Lung (tissue), 12 donors: ENCODE data around the gene CHMP1B. TPM values are rescaled to one million over a fixed set of nuclear protein-coding genes. Genes with fewer than 3 reads are reported as not detected.

Experiments
- ATAC-seq: fragments of 200-7000 bp; cut with Tn5 transposase; one replicate; pipeline ENCODE4 v1.9.1; 2020; ENCODE audit warnings: moderate number of reproducible peaks; ENCODE audit not compliant: insufficient read depth, low FRiP score
- DNase-seq, 3 donors: peaks; one replicate each; pipeline ENCODE4 v3.0.0-alpha.2; 2013 to 2017
- H3K27ac ChIP-seq, 2 donors: one replicate each; pipeline ENCODE4 v1.5.1; 2013; ENCODE audit warnings: mild to moderate bottlenecking in 2 of 2, moderate library complexity in 2 of 2, control low read depth in 1 of 2, inconsistent platforms in 1 of 2, low read depth in 1 of 2, low read length in 1 of 2
- H3K27me3 ChIP-seq, 3 donors: one replicate each; pipeline ENCODE4 v1.5.1; 2013; ENCODE audit warnings: low read length in 2 of 3; ENCODE audit not compliant: control insufficient read depth in 3 of 3, insufficient read depth in 3 of 3
- H3K36me3 ChIP-seq, 4 donors: one replicate each; pipeline ENCODE4 v1.5.1; 2013; ENCODE audit warnings: low read length in 4 of 4, mild to moderate bottlenecking in 1 of 4, moderate library complexity in 1 of 4; ENCODE audit not compliant: control insufficient read depth in 4 of 4, insufficient read depth in 4 of 4
- H3K4me1 ChIP-seq, 5 donors: one replicate each; pipeline ENCODE4 v1.5.1; 2013; ENCODE audit warnings: low read length in 5 of 5, mild to moderate bottlenecking in 2 of 5, moderate library complexity in 1 of 5; ENCODE audit not compliant: control insufficient read depth in 5 of 5, insufficient read depth in 5 of 5
- H3K4me3 ChIP-seq: one replicate; pipeline ENCODE4 v1.5.1; 2013; ENCODE audit warnings: mild to moderate bottlenecking, control low read depth, moderate library complexity
- H3K9ac ChIP-seq, 2 donors: one replicate each; pipeline ENCODE4 v1.5.1; 2013; ENCODE audit warnings: low read length in 2 of 2, control low read depth in 1 of 2; ENCODE audit not compliant: insufficient read depth in 1 of 2
- H3K9me3 ChIP-seq, 4 donors: one replicate each; pipeline ENCODE4 v1.5.1; 2013; ENCODE audit warnings: low read length in 3 of 4, mild to moderate bottlenecking in 1 of 4, moderate library complexity in 1 of 4; ENCODE audit not compliant: control insufficient read depth in 4 of 4, insufficient read depth in 3 of 4
- WGBS, 2 donors: extraction: QIAGEN DNeasy Blood & Tissue Kit; methylation state at CpG; one replicate each; pipeline ENCODE4 v1.1.7; 2013; 5-methylcytosine and 5-hydroxymethylcytosine counted together
- polyA plus RNA-seq, 2 donors: library from polyadenylated mRNA; stranded (reverse); fragments of 200-250 nt; gene quantifications; one replicate each; pipeline ENCODE4 v1.2.1, GENCODE V29; 2013
- total RNA-seq, 2 donors: library from RNA; depleted of rRNA in 1 of 2; stranded (reverse); fragments of >200 nt in 1 of 2; gene quantifications; one replicate each; pipeline ENCODE4 v1.2.1, GENCODE V29; 2014 to 2021
- TF ChIP-seq, protein P1 (sequence below): IDR thresholded peaks from 2 replicates; pipeline ENCODE4 v1.5.1; 2012; ENCODE audit warnings: mild to moderate bottlenecking; ENCODE audit errors: control extremely low read depth, extremely low read depth
- donor health status: control.
- donor health status: control.
- donor health status: Bipolar disorder and iron deficiency.
- donor health status: healthy.
- donor health status: DM: yes; HTN: yes; CAD: no.

Gene CHMP1B
- total and polyA plus RNA-seq, 4 donors, result 34.6 to 56.2 (median 40.3) TPM

DNA sequence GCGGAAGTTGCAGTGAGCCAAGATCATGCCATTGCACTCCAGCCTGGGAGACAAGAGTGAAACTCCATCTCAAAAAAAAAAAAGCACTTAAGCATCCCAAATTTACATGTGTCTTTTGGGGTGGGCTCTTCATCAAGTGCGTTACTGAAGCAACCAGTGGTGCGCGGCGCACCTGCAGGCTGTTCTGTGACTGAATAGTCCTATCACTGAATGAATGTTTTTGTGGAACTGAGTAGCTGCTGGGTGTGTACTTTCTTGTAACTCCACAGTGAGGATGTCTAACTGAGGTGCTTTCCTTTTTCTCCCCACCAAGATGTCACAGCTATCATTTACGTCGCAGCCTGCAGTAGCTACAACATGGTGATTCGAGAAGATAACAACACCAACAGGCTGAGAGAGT is 17.0 kb downstream of the CHMP1B start:
- Histone ChIP-seq H3K9me3 (no peaks in the 10 kb centered on the region), H3K9ac (no peak overlapping the region), H3K36me3 (no peaks in the 10 kb centered on the region), H3K27me3 (no peaks in the 10 kb centered on the region), H3K4me3 (no peak overlapping the region), H3K27ac (no peak overlapping the region), H3K4me1 (peaks cover 0 to 2% (median 0%) of the 10 kb centered on the region in 5 donors)
- WGBS, 2 donors, result 96% methylated on average over 8 of the region's 8 CpGs
- DNase-seq, result no peak
- TF ChIP-seq, protein P1, sequence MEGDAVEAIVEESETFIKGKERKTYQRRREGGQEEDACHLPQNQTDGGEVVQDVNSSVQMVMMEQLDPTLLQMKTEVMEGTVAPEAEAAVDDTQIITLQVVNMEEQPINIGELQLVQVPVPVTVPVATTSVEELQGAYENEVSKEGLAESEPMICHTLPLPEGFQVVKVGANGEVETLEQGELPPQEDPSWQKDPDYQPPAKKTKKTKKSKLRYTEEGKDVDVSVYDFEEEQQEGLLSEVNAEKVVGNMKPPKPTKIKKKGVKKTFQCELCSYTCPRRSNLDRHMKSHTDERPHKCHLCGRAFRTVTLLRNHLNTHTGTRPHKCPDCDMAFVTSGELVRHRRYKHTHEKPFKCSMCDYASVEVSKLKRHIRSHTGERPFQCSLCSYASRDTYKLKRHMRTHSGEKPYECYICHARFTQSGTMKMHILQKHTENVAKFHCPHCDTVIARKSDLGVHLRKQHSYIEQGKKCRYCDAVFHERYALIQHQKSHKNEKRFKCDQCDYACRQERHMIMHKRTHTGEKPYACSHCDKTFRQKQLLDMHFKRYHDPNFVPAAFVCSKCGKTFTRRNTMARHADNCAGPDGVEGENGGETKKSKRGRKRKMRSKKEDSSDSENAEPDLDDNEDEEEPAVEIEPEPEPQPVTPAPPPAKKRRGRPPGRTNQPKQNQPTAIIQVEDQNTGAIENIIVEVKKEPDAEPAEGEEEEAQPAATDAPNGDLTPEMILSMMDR, result no peak
- no peak for ATAC-seq

DNA sequence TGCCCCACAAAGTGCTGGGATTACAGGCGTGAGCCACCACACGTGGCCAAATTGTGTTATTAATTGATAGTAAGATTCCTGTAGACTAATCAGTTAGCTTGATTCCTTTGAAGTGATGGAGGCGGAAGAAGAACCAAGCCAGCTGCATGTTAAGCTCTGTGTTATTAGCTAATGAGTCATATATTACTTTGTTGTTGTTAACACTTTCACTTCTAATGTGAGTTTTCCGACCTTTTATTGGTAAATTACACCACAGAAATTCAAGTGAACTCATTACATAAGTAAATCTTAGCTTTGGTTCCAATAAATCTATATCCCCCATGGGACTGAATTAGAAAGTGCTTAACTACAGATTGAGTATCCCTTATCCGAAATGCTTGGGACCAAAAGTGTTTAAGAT is 20.3 kb downstream of the CHMP1B start:
- DNase-seq, result no peak
- Histone ChIP-seq H3K27me3 (no peaks in the 10 kb centered on the region), H3K4me3 (no peak overlapping the region), H3K27ac (no peak overlapping the region), H3K36me3 (no peaks in the 10 kb centered on the region), H3K4me1 (peaks cover 0 to 2% (median 0%) of the 10 kb centered on the region in 5 donors), H3K9ac (no peak overlapping the region), H3K9me3 (peaks cover 0 to 3% (median 0%) of the 10 kb centered on the region in 4 donors)
- no peak for ATAC-seq
- TF ChIP-seq, protein P1, result no peak
- 66 to 76% methylated on average over 5 of the region's 5 CpGs for WGBS, 2 donors

DNA sequence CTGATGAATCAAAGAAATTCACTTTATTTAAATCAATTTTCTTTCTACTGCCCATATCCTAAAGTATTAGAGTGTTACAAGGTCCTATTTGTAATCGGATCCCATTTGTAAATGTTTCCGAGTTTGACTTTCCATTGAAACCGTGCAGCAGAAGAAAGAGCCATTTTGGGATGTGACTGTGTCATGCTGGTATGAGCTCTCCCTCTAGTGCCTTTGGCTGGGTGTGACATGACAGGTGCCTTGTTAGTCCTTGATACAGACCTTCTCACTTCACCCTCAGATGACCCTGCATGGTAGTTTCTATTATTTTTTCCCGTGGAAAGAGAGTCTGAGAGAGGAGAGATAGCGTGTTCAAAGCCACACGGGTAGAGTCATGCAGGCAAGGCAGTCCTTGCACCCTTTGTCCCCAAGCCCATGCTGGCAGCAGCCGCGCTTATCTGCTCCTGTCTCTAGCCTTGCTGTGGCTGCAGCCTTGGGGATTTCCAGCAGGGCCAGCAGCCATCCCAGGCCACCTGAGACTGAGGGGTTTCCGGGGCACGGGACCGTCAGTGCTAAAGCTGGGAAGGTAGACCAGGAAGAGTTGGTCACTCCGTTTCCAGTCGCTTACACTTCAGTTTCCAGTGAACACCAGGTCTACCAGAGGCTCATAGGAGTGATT is 21.4 kb downstream of the CHMP1B start:
- DNase-seq (peak in 1 of 3 donors; percentile 30), ATAC-seq (peak; percentile 58)
- no peaks in the 10 kb centered on the region for H3K27me3 ChIP-seq
- H3K36me3 ChIP-seq, result no peaks in the 10 kb centered on the region
- WGBS, 2 donors, result 67 to 84% methylated on average over 13 of the region's 13 CpGs
- peaks cover 0 to 2% (median 0%) of the 10 kb centered on the region in 5 donors for H3K4me1 ChIP-seq
- peaks cover 0 to 3% (median 0%) of the 10 kb centered on the region in 4 donors for H3K9me3 ChIP-seq
- H3K27ac ChIP-seq, result peak overlapping the region in 1 of 2 donors; percentile 1
- no peak overlapping the region for H3K9ac ChIP-seq
- no peak overlapping the region for H3K4me3 ChIP-seq
- TF ChIP-seq, protein P1, result peak; percentile 17
